GM19035 (cell line): Measurements from ENCODE around the gene PRSS8.
"Not testable (repeated sequence)": the region's sequence is repeated elsewhere in the genome, so short reads cannot be mapped to it uniquely, and the experiment has no call there.

ENCODE experiments used
- ATAC-seq: cut with Tn5 transposase; IDR thresholded peaks from one replicate; pipeline ENCODE4 v1.9.1; 2021; ENCODE audit not compliant: unreplicated experiment

The PRSS8 gene

GRCh38 chr16:31145398-31145990 lies 10.0 kb upstream of the PRSS8 start:
- ATAC-seq: no peak

- ATAC-seq: not testable (repeated sequence)
These were observed 8.9 kb upstream of the PRSS8 start for GRCh38 chr16:31144418-31144817.

GRCh38 chr16:31143694-31144148 lies 8.2 kb upstream of the PRSS8 start:
- ATAC-seq: no peak

- no peak for ATAC-seq
These were observed 7.6 kb upstream of the PRSS8 start for GRCh38 chr16:31143011-31143693.

GRCh38 chr16:31142109-31143010 lies 6.8 kb upstream of the PRSS8 start:
- peak; percentile 90 for ATAC-seq

GRCh38 chr16:31141489-31142108 lies 6.1 kb upstream of the PRSS8 start:
- ATAC-seq: no peak

- ATAC-seq: not testable (repeated sequence)
These were observed 5.5 kb upstream of the PRSS8 start for GRCh38 chr16:31141071-31141469.

- ATAC-seq: no peak
These were observed 3.4 kb upstream of the PRSS8 start for GRCh38 chr16:31138621-31139578.

- ATAC-seq: not testable (repeated sequence)
These were observed 1.4 kb upstream of the PRSS8 start for GRCh38 chr16:31136822-31137499.

- no peak for ATAC-seq
These were observed 748 bp upstream of the PRSS8 start for GRCh38 chr16:31136287-31136662.

- no peak for ATAC-seq
These were observed 647 bp downstream of the PRSS8 start for GRCh38 chr16:31134625-31135534.

- ATAC-seq: no peak
These were observed 1.4 kb downstream of the PRSS8 start for GRCh38 chr16:31134091-31134571.

- no peak for ATAC-seq
These were observed 2.5 kb downstream of the PRSS8 start for GRCh38 chr16:31133046-31133501.

- ATAC-seq: no peak
These were observed 3.1 kb downstream of the PRSS8 start for GRCh38 chr16:31132303-31132979.

- no peak for ATAC-seq
These were observed 3.7 kb downstream of the PRSS8 start for GRCh38 chr16:31131841-31132271.

- no peak for ATAC-seq
These were observed 4.1 kb downstream of the PRSS8 start for GRCh38 chr16:31131416-31131815.

GRCh38 chr16:31130899-31131298 lies 4.6 kb downstream of the PRSS8 start:
- ATAC-seq: no peak
